Measurements from ENCODE around the gene CLIP2.

DNA sequence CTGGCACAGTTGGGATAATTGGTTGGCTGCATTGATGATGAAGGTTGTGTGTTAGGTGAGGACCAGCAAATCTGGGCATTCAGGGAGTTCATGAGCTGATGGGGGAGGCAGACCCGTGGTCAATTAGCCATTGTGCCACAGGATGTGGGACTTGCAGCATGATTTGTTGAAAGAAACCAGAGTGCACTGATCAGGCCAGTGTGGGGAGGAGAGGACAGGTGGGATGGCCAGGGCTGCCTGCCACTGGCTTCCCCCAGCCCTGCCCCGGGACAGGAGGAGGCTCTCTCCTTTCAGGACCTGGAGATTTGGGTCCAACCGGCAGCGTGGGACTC is 4.3 kb downstream of the CLIP2 start:
- TF ChIP-seq, protein P1, sequence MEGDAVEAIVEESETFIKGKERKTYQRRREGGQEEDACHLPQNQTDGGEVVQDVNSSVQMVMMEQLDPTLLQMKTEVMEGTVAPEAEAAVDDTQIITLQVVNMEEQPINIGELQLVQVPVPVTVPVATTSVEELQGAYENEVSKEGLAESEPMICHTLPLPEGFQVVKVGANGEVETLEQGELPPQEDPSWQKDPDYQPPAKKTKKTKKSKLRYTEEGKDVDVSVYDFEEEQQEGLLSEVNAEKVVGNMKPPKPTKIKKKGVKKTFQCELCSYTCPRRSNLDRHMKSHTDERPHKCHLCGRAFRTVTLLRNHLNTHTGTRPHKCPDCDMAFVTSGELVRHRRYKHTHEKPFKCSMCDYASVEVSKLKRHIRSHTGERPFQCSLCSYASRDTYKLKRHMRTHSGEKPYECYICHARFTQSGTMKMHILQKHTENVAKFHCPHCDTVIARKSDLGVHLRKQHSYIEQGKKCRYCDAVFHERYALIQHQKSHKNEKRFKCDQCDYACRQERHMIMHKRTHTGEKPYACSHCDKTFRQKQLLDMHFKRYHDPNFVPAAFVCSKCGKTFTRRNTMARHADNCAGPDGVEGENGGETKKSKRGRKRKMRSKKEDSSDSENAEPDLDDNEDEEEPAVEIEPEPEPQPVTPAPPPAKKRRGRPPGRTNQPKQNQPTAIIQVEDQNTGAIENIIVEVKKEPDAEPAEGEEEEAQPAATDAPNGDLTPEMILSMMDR (IDR thresholded peaks at IDR 0.05): no peak
- no peak for TF ChIP-seq POLR2A (IDR thresholded peaks at IDR 0.05)

Data from esophagus squamous epithelium (tissue), 4 donors.